Measurements from ENCODE around the gene APIP. TPM values are rescaled to one million over a fixed set of nuclear protein-coding genes. Genes with fewer than 3 reads are reported as not detected.

APIP gene
- total RNA-seq, 1 experiment from 2014 or later: 24.3 TPM

DNA sequence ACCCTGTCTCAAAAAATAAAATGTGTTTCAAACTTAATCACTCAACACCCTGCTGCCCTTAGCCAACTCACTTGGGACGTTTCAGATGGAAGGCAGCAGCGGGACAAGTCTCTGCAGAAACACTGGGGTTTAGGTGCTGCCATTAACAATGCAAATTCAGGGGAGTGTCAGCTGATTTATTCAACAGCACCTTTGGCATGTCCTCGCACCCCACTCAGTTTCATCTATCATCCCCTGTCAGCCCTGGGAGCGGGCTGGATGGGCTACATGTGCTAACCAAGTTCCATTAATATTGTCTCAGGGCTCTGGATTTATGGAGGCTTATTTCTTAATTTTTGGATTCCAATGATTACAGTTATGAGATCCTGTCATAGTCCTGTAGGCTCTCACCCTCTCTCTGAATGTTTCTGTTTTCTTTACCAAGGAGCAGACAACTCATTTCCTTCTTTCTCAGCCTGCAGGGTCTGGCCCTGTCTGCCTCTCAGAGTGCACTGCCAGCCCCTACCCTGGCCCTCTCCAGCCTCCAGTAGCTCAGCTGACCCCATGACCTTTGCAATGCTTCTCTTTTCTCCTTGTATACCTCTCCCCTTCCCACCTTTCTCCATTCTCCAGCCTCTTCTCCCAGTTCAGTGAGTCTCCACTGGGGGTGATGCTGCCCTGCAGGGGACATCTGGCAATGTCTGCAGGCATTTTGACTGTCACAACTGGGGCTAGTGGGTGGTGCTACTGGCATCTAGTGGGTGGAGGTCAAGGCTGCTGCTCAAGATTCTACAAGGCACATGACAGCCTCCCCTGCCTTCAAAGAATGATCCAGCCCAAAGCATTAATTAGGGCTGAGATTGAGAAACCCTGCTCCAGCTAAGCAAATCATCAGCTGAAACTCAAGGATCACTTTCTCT, 79.0 kb downstream of the APIP start:
- TF ChIP-seq, protein P1, sequence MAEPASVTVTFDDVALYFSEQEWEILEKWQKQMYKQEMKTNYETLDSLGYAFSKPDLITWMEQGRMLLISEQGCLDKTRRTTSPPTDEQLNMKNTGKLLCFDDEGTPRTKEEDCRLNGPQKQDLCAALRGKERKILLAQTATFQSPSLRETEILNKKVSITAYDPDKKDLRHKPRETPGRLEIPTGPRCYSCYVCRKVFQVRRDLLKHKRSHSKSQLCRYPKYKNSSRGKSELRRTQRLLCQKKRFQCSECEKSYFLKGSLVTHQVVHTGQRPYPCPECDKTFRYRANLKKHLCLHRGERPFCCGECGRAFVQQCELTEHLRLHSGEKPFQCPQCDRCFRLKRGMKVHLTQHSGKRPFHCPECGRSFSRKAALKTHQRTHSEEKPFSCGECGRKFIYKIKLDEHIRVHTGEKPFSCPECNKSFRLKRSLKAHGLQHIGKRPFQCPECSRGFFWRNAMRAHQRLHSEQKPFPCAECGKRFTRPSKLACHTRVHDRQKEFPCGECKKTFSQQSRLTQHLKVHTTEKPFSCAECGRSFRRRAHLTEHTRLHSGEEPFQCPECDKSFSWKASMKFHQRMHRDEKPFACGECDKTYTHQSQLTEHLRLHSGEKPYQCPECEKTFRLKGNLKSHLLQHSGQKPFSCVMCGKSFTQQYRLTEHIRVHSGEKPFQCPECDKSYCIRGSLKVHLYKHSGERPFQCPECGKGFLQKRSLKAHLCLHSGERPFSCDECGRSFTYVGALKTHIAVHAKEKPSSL (CRISPR knock-in tag; conservative IDR thresholded peaks at IDR 0.05): no peak
- no peak for TF ChIP-seq FOXP1 (CRISPR knock-in tag; IDR thresholded peaks at IDR 0.05; ENCODE audit: borderline replicate concordance)
- TF ChIP-seq MXD4 (CRISPR knock-in tag; IDR thresholded peaks at IDR 0.05; ENCODE audit: borderline replicate concordance): no peak
- TF ChIP-seq RELA (CRISPR knock-in tag; IDR thresholded peaks at IDR 0.05; ENCODE audit: borderline replicate concordance): no peak
- TF ChIP-seq ETV6 (CRISPR knock-in tag; IDR thresholded peaks at IDR 0.05): no peak
- TF ChIP-seq ZNF423 (CRISPR knock-in tag; IDR thresholded peaks at IDR 0.05): 0 out of 2 replicates have a peak, but pooled peaks have one; percentile 20
- no peak for TF ChIP-seq SMAD4 (CRISPR knock-in tag; IDR thresholded peaks at IDR 0.05)
- peaks cover 19% of the 10 kb centered on the region for H3K4me1 Mint-ChIP-seq
- H3K27me3 Mint-ChIP-seq (ENCODE audit: low read depth): no peaks in the 10 kb centered on the region
- H3K36me3 Mint-ChIP-seq: no peaks in the 10 kb centered on the region
- POLR2A ChIA-PET: no interaction called here
- H3K27ac Mint-ChIP-seq: peak overlapping the region; percentile 56; the same call in 1 of the 2 replicates
- H3K9me3 Mint-ChIP-seq: no peaks in the 10 kb centered on the region
- no peak overlapping the region for H3K4me3 Mint-ChIP-seq
- DNase-seq (ENCODE audit: low spot score): peak; percentile 22
- CTCF ChIA-PET: no interaction called here
- peak; percentile 62 for ATAC-seq

DNA sequence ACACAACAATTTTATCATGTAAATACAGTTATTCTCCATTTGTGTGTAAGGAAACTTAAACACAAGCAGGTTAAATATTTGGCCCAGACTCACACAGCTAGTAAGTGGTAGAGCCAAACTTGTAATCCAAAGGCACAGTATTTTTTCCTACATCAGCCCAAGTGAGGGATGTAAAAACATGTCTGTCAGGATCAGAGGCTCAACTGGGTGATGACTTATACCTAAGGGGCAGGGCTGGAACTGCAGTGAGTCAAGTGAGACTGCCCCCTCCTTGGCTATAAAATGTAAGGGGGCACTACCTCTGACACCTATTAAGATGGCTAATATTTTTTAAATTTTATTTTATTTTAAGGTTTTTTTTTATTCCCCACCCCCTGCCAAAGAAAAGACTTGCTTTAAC, 82.6 kb downstream of the APIP start:
- no peak for DNase-seq (ENCODE audit: low spot score)
- no peak for TF ChIP-seq PRRX2 (CRISPR knock-in tag; IDR thresholded peaks at IDR 0.05)
- TF ChIP-seq, protein P2, sequence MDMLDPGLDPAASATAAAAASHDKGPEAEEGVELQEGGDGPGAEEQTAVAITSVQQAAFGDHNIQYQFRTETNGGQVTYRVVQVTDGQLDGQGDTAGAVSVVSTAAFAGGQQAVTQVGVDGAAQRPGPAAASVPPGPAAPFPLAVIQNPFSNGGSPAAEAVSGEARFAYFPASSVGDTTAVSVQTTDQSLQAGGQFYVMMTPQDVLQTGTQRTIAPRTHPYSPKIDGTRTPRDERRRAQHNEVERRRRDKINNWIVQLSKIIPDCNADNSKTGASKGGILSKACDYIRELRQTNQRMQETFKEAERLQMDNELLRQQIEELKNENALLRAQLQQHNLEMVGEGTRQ (CRISPR knock-in tag; IDR thresholded peaks at IDR 0.05): no peak
- no peaks in the 10 kb centered on the region for H3K9me3 Mint-ChIP-seq
- H3K4me1 Mint-ChIP-seq: peaks cover 28% of the 10 kb centered on the region
- H3K27ac Mint-ChIP-seq: no peak overlapping the region
- CTCF ChIA-PET: no interaction called here
- H3K4me3 Mint-ChIP-seq: no peak overlapping the region
- POLR2A ChIA-PET: no interaction called here
- H3K27me3 Mint-ChIP-seq (ENCODE audit: low read depth): no peaks in the 10 kb centered on the region
- H3K36me3 Mint-ChIP-seq: no peaks in the 10 kb centered on the region
- ATAC-seq: no peak

Small RNA genes lying within 50 kb of the gene (microRNA-seq; reads per million reads assigned to microRNA genes)
- gene MIR1343 (ENCODE audit: borderline number of aligned reads): 6.3 reads per million, percentile 18 among the genes with 10 or more reads in this experiment

Other genes with a start within 250 kb of the APIP start
- 39.1 to 43.4 TPM (median 40.9 TPM) in 3 replicates for gene PDHX, start 239 bp upstream of the APIP start, total RNA-seq (2021)
- gene CD44, start 222.8 kb upstream of the APIP start, total RNA-seq (2021): 9.6 to 12.0 TPM (median 10.3 TPM) in 3 replicates